Uterus (tissue), 4 donors: ENCODE measurements around the gene FHOD1. TPM values are rescaled to one million over a fixed set of nuclear protein-coding genes. Genes with fewer than 3 reads are reported as not detected.

Experiments used
- DNase-seq, 2 donors: peaks; one replicate each; pipeline ENCODE4 v3.0.0-alpha.2; 2019 to 2020
- H3K27ac ChIP-seq, 2 donors: fragments of 200-600 bp; sonication (generic); 1 replicate in 1 of 2; 2 replicates in 1 of 2; pipeline ENCODE4 v1.5.1; 2016 to 2018
- H3K27me3 ChIP-seq, 2 donors: fragments of 200-600 bp; sonication (generic); one replicate each; pipeline ENCODE4 v1.5.1; 2018 to 2019; ENCODE audit warnings: control low read depth in 1 of 2
- H3K36me3 ChIP-seq, 2 donors: fragments of 200-600 bp; sonication (generic); one replicate each; pipeline ENCODE4 v1.5.1; 2019; ENCODE audit warnings: control low read depth in 1 of 2
- H3K4me1 ChIP-seq, 2 donors: fragments of 200-600 bp; sonication (generic); one replicate each; pipeline ENCODE4 v1.5.1; 2018 to 2019; ENCODE audit warnings: control low read depth in 1 of 2
- H3K4me3 ChIP-seq, 2 donors: fragments of 200-600 bp; sonication (generic); 1 replicate in 1 of 2; 2 replicates in 1 of 2; pipeline ENCODE4 v1.5.1; 2018 to 2019; ENCODE audit warnings: mild to moderate bottlenecking in 1 of 2
- H3K9me3 ChIP-seq, 2 donors: fragments of 200-600 bp; sonication (generic); one replicate each; pipeline ENCODE4 v1.5.1; 2019; ENCODE audit warnings: control low read depth in 1 of 2
- CTCF ChIP-seq, 4 experiments: fragments of 200-600 bp in 2 of 4; fragments of 450-650 bp in 2 of 4; sonication (generic) in 2 of 4; IDR thresholded peaks; one replicate each; pipeline ENCODE4 v1.5.1; 2016 to 2019; ENCODE audit warnings: antibody characterized with exemption in 4 of 4, mild to moderate bottlenecking in 2 of 4, moderate library complexity in 1 of 4
- POLR2A ChIP-seq, 2 donors: fragments of 450-650 bp; IDR thresholded peaks; one replicate each; pipeline ENCODE4 v1.6.1; 2016; ENCODE audit warnings: antibody characterized with exemption in 2 of 2, mild to moderate bottlenecking in 1 of 2, moderate library complexity in 1 of 2
- intact Hi-C: fragments of 100-400 bp; cut with DNase I; formaldehyde crosslinking; loops from one replicate; pipeline ENCODE4 v1.15.1; 2023; ENCODE audit warnings: low total_unique reads
- total RNA-seq, 4 donors: library from RNA; depleted of rRNA in 3 of 4; stranded (reverse); fragments of >200 nt in 3 of 4; gene quantifications; one replicate each; pipeline versions ENCODE4 v1.1.0 to v1.2.4, GENCODE V29; 2014 to 2023
- donor health status: DM: yes; HTN: yes; CAD: no.

FHOD1 gene
- total RNA-seq, 4 donors from 2014 or later = 2.3 to 37.6 (median 11.8) TPM

DNA sequence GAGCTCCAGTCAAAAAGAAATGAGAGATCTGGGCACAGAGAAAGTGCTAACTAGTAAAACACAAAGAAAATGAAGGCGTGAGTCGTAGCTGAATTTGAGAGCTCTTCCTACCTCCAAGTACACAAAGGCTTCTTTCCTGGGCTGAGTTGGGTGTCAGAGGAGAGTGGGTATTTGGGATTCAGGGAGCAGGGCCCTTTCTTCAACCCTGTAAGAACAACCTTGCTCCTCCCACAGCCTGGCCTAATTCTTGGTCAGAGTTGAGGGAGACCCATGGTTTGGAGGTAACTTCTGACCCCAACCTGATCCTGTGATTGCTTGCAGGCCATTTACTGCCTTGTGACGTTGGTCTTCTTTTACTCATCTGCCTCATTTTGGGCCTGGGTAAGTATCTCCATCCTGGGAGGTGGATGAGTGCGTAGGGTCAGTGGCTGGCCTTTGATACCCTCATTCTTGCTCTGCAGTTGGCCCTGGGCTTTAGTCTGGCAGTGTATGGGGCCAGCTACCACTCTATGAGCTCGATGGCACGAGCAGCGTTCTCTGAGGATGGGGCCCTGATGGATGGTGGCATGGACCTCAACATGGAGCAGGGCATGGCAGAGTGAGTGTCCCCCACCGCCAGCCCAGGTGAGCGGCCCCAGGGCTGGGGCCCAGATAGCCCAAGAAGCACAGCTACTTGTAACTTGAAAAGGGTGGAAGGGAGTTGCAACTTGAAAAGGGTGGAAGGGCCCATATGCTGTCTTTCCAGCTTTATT, 19.1 kb downstream of the FHOD1 start:
- no peak for DNase-seq
- H3K9me3 ChIP-seq = no peaks in the 10 kb centered on the region
- intact Hi-C loops = no loop called here
- peaks cover 4 to 12% of the 10 kb centered on the region in 2 donors for H3K4me1 ChIP-seq
- H3K4me3 ChIP-seq = peak overlapping the region in 1 of 2 donors; percentile 97
- TF ChIP-seq CTCF (IDR thresholded peaks at IDR 0.05) (no peak), POLR2A (IDR thresholded peaks at IDR 0.05) (no peak)
- H3K27me3 ChIP-seq = no peaks in the 10 kb centered on the region
- H3K36me3 ChIP-seq = no peaks in the 10 kb centered on the region
- no peak overlapping the region for H3K27ac ChIP-seq

DNA sequence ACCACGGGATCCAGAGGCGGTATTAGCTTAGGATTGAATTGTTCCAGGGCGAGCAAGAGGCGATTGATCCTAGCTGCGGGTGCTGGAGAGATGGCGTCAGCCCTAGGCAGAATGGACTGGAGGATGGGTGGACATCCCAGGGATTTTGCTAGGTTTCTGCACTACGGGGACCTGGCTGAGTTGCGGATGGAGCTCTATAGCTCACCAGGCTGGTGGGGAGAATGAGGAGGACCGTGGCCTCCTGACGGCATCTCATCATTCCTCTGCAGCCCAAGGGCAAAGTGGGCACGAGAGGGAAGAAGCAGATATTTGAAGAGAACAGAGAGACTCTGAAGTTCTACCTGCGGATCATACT, 19.7 kb downstream of the FHOD1 start:
- TF ChIP-seq CTCF (IDR thresholded peaks at IDR 0.05) (no peak), POLR2A (IDR thresholded peaks at IDR 0.05) (no peak)
- Histone ChIP-seq H3K36me3 (no peaks in the 10 kb centered on the region), H3K4me1 (peaks cover 4 to 12% of the 10 kb centered on the region in 2 donors), H3K9me3 (no peaks in the 10 kb centered on the region), H3K27me3 (no peaks in the 10 kb centered on the region), H3K4me3 (peak overlapping the region; percentile 97 to 98), H3K27ac (peak overlapping the region; percentile 79 to 88)
- DNase-seq = no peak
- intact Hi-C loops = no loop called here

GRCh38 chr16:67226804-67227566, 20.3 kb downstream of the FHOD1 start, which contains the start of gene TMEM208:
TMEM208 (plus strand) TSS chr16:67227130; CDS start chr16:67227219, 89 bp downstream.
- intact Hi-C loops = no loop called here
- H3K36me3 ChIP-seq = no peaks in the 10 kb centered on the region
- peak; percentile 98 for DNase-seq
- H3K4me3 ChIP-seq = peak within 1 kb of the TSS; percentile 97 to 98
- peaks cover 4 to 12% of the 10 kb centered on the region in 2 donors for H3K4me1 ChIP-seq
- H3K9me3 ChIP-seq = no peaks in the 10 kb centered on the region
- TF ChIP-seq CTCF (IDR thresholded peaks at IDR 0.05) (peak; percentile 22 to 59 (median 36)), POLR2A (IDR thresholded peaks at IDR 0.05) (peak; percentile 74 to 81)
- H3K27ac ChIP-seq = peak within 1 kb of the TSS; percentile 79 to 88
- no peaks in the 10 kb centered on the region for H3K27me3 ChIP-seq

GRCh38 chr16:67226295-67226803, 20.9 kb downstream of the FHOD1 start:
- H3K9me3 ChIP-seq = no peaks in the 10 kb centered on the region
- DNase-seq = no peak
- H3K36me3 ChIP-seq = no peaks in the 10 kb centered on the region
- no peaks in the 10 kb centered on the region for H3K27me3 ChIP-seq
- peak overlapping the region; percentile 79 to 88 for H3K27ac ChIP-seq
- TF ChIP-seq POLR2A (IDR thresholded peaks at IDR 0.05) (no peak), CTCF (IDR thresholded peaks at IDR 0.05) (no peak)
- intact Hi-C loops = no loop called here
- H3K4me1 ChIP-seq = peaks cover 4 to 12% of the 10 kb centered on the region in 2 donors
- H3K4me3 ChIP-seq = peak overlapping the region; percentile 97 to 98

GRCh38 chr16:67223992-67224391, 23.3 kb downstream of the FHOD1 start:
- Histone ChIP-seq H3K27me3 (no peaks in the 10 kb centered on the region), H3K36me3 (no peaks in the 10 kb centered on the region), H3K27ac (no peak overlapping the region), H3K4me1 (peaks cover 4 to 12% of the 10 kb centered on the region in 2 donors), H3K9me3 (no peaks in the 10 kb centered on the region), H3K4me3 (no peak overlapping the region)
- DNase-seq = no peak
- TF ChIP-seq POLR2A (IDR thresholded peaks at IDR 0.05) (no peak), CTCF (IDR thresholded peaks at IDR 0.05) (no peak)
- intact Hi-C loops = no loop called here
